ENCODE measurements around the gene PRELP.

PRELP gene

DNA sequence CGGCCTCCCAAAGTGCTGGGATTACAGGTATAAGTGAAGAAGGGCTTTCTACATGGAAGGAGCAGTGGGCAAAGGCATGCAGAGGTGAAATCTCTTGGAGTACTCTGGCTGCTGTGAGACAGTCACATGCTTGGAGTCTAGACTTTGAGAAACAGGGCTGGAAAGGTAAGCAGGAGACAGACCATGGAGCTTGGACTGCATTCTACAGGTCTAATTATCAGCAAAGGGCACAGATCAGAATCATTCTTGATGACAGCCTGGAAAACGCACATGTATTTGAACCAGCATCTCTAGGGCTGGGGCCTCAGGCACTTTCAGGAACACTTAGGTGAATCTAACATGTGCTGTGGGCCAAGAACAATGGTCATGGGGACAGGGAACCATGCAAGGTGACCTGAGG is 7.3 kb upstream of the PRELP start:
- H3K4me1 ChIP-seq (ENCODE audit: control insufficient read depth in 2 of 2, insufficient read depth in 1 of 2, low read depth in 1 of 2, low read length in 2 of 2) = peaks cover 16 to 29% of the 10 kb centered on the region in 2 donors
- no peak overlapping the region for H2BK5ac ChIP-seq (ENCODE audit: low read length)
- peak overlapping the region; percentile 59 for H2AK5ac ChIP-seq (ENCODE audit: low read depth, low read length)
- no peak overlapping the region for H3K9ac ChIP-seq (ENCODE audit: low read depth, low read length, poor library complexity)
- H3K4me2 ChIP-seq (ENCODE audit: insufficient read depth, low read length, poor library complexity, severe bottlenecking) = no peak overlapping the region
- no peak overlapping the region for H4K8ac ChIP-seq (ENCODE audit: low read depth, low read length)
- no peak overlapping the region for H4K91ac ChIP-seq (ENCODE audit: low read depth, low read length, poor library complexity)
- WGBS, 2 donors (ENCODE audit: extremely low coverage in 2 of 2, insufficient read length in 2 of 2, insufficient replicate concordance in 1 of 2) = no CpG with 5 or more reads among the region's 2 CpGs
- no peaks in the 10 kb centered on the region for H3K79me1 ChIP-seq (ENCODE audit: low read depth, low read length)
- H2BK12ac ChIP-seq (ENCODE audit: low read length) = peak overlapping the region; percentile 18
- H3K18ac ChIP-seq (ENCODE audit: low read length) = peak overlapping the region; percentile 57
- H3K4ac ChIP-seq (ENCODE audit: low read length) = no peak overlapping the region
- peaks cover 0 to 33% (median 0%) of the 10 kb centered on the region in 3 experiments for H3K27me3 ChIP-seq (ENCODE audit: control insufficient read depth in 3 of 3, insufficient read depth in 3 of 3, low read depth in 1 of 3, low read length in 3 of 3)
- no peak overlapping the region for H2AFZ ChIP-seq (ENCODE audit: low read length)
- no peaks in the 10 kb centered on the region for H3K9me3 ChIP-seq (replicated peaks in 1 of 2; ENCODE audit: control insufficient read depth in 2 of 2, insufficient read depth in 1 of 2, low read depth in 1 of 2, low read length in 2 of 2)
- H2BK15ac ChIP-seq (ENCODE audit: low read length) = peak overlapping the region; percentile 16
- no peak overlapping the region for H3K23ac ChIP-seq (ENCODE audit: low read depth, low read length, poor library complexity)
- DNase-seq (ENCODE audit: low spot score) = no peak
- no peak overlapping the region for H3K4me3 ChIP-seq (ENCODE audit: low read length in 2 of 2)
- H2BK120ac ChIP-seq (ENCODE audit: low read depth, low read length) = no peak overlapping the region
- H3K27ac ChIP-seq (replicated peaks; ENCODE audit: low read length) = no peak overlapping the region
- no peaks in the 10 kb centered on the region for H3K36me3 ChIP-seq (replicated peaks in 1 of 2; ENCODE audit: control insufficient read depth in 2 of 2, insufficient read depth in 2 of 2, low read length in 2 of 2)
- no peak overlapping the region for H3K14ac ChIP-seq (ENCODE audit: low read length)

DNA sequence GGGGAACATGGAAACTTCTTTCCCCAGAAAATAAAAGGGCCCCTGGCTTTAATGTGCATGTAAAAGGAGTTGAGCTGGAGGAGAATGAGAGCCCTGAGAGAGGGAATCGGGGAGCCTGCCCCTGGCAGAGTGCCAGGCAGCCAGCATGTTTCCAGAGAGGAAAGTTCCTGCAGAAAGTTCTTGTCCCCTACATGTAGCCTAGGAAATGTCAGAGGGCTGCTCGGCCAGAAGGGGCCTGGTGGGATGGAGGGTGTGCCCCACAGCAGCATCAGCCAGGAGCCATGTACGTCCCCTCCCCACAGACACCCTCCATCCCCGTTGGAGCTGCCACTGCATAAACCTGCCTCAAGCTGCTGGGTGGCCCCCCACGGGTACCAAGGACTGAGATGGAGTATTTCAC is 5.4 kb upstream of the PRELP start:
- Histone ChIP-seq H3K9me3 (replicated peaks in 1 of 2; ENCODE audit: control insufficient read depth in 2 of 2, insufficient read depth in 1 of 2, low read depth in 1 of 2, low read length in 2 of 2) (no peaks in the 10 kb centered on the region), H2BK15ac (ENCODE audit: low read length) (peak overlapping the region; percentile 13), H3K79me1 (ENCODE audit: low read depth, low read length) (no peaks in the 10 kb centered on the region), H3K18ac (ENCODE audit: low read length) (peak overlapping the region; percentile 66), H3K36me3 (replicated peaks in 1 of 2; ENCODE audit: control insufficient read depth in 2 of 2, insufficient read depth in 2 of 2, low read length in 2 of 2) (no peaks in the 10 kb centered on the region), H3K14ac (ENCODE audit: low read length) (no peak overlapping the region), H4K8ac (ENCODE audit: low read depth, low read length) (no peak overlapping the region), H2BK120ac (ENCODE audit: low read depth, low read length) (no peak overlapping the region), H2BK12ac (ENCODE audit: low read length) (peak overlapping the region; percentile 49), H2AFZ (ENCODE audit: low read length) (no peak overlapping the region), H2AK5ac (ENCODE audit: low read depth, low read length) (peak overlapping the region; percentile 33), H3K27me3 (ENCODE audit: control insufficient read depth in 3 of 3, insufficient read depth in 3 of 3, low read depth in 1 of 3, low read length in 3 of 3) (peaks cover 0 to 21% (median 0%) of the 10 kb centered on the region in 3 experiments), H3K23ac (ENCODE audit: low read depth, low read length, poor library complexity) (no peak overlapping the region), H3K9ac (ENCODE audit: low read depth, low read length, poor library complexity) (no peak overlapping the region), H3K4ac (ENCODE audit: low read length) (no peak overlapping the region), H3K4me1 (ENCODE audit: control insufficient read depth in 2 of 2, insufficient read depth in 1 of 2, low read depth in 1 of 2, low read length in 2 of 2) (peaks cover 18% of the 10 kb centered on the region in 2 donors), H2BK5ac (ENCODE audit: low read length) (no peak overlapping the region), H3K27ac (replicated peaks; ENCODE audit: low read length) (no peak overlapping the region), H3K4me2 (ENCODE audit: insufficient read depth, low read length, poor library complexity, severe bottlenecking) (no peak overlapping the region), H3K4me3 (ENCODE audit: low read length in 2 of 2) (no peak overlapping the region), H4K91ac (ENCODE audit: low read depth, low read length, poor library complexity) (no peak overlapping the region)
- WGBS, 2 donors (ENCODE audit: extremely low coverage in 2 of 2, insufficient read length in 2 of 2, insufficient replicate concordance in 1 of 2) = no CpG with 5 or more reads among the region's 5 CpGs
- no peak for DNase-seq (ENCODE audit: low spot score)

DNA sequence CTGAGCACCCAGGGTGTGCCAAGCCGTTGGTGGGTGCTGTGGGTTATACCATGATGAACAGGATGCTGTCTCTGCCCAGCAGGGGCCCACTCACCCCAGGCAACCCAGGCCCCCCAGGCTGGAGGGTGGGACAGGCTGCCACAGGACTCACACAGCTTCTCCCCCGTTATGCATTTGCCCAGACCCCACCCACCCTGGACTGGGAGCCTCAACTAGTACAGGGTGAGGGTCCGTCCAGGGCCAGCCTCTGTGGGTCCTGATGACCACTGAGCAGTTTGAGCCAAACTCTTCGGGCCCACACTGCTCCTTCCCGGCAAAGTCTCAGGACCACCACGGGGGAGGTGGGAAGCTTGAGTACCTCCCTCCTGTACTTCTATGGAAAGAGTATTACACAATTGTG is 3.8 kb upstream of the PRELP start:
- peak overlapping the region; percentile 7 for H2AK5ac ChIP-seq (ENCODE audit: low read depth, low read length)
- no peak overlapping the region for H2BK5ac ChIP-seq (ENCODE audit: low read length)
- WGBS, 2 donors (ENCODE audit: extremely low coverage in 2 of 2, insufficient read length in 2 of 2, insufficient replicate concordance in 1 of 2) = no CpG with 5 or more reads among the region's 6 CpGs
- H3K27me3 ChIP-seq (ENCODE audit: control insufficient read depth in 3 of 3, insufficient read depth in 3 of 3, low read depth in 1 of 3, low read length in 3 of 3) = peaks cover 0 to 25% (median 0%) of the 10 kb centered on the region in 3 experiments
- H3K4ac ChIP-seq (ENCODE audit: low read length) = no peak overlapping the region
- no peak overlapping the region for H2BK15ac ChIP-seq (ENCODE audit: low read length)
- H3K36me3 ChIP-seq (replicated peaks in 1 of 2; ENCODE audit: control insufficient read depth in 2 of 2, insufficient read depth in 2 of 2, low read length in 2 of 2) = no peaks in the 10 kb centered on the region
- no peak overlapping the region for H3K18ac ChIP-seq (ENCODE audit: low read length)
- no peak overlapping the region for H2BK120ac ChIP-seq (ENCODE audit: low read depth, low read length)
- H4K91ac ChIP-seq (ENCODE audit: low read depth, low read length, poor library complexity) = no peak overlapping the region
- H3K4me2 ChIP-seq (ENCODE audit: insufficient read depth, low read length, poor library complexity, severe bottlenecking) = no peak overlapping the region
- H4K8ac ChIP-seq (ENCODE audit: low read depth, low read length) = no peak overlapping the region
- H3K14ac ChIP-seq (ENCODE audit: low read length) = no peak overlapping the region
- no peak for DNase-seq (ENCODE audit: low spot score)
- no peak overlapping the region for H3K27ac ChIP-seq (replicated peaks; ENCODE audit: low read length)
- no peak overlapping the region for H3K9ac ChIP-seq (ENCODE audit: low read depth, low read length, poor library complexity)
- no peak overlapping the region for H3K23ac ChIP-seq (ENCODE audit: low read depth, low read length, poor library complexity)
- H3K79me1 ChIP-seq (ENCODE audit: low read depth, low read length) = no peaks in the 10 kb centered on the region
- peaks cover 8 to 13% of the 10 kb centered on the region in 2 donors for H3K4me1 ChIP-seq (ENCODE audit: control insufficient read depth in 2 of 2, insufficient read depth in 1 of 2, low read depth in 1 of 2, low read length in 2 of 2)
- H3K9me3 ChIP-seq (replicated peaks in 1 of 2; ENCODE audit: control insufficient read depth in 2 of 2, insufficient read depth in 1 of 2, low read depth in 1 of 2, low read length in 2 of 2) = no peaks in the 10 kb centered on the region
- no peak overlapping the region for H2AFZ ChIP-seq (ENCODE audit: low read length)
- no peak overlapping the region for H2BK12ac ChIP-seq (ENCODE audit: low read length)
- H3K4me3 ChIP-seq (ENCODE audit: low read length in 2 of 2) = no peak overlapping the region

DNA sequence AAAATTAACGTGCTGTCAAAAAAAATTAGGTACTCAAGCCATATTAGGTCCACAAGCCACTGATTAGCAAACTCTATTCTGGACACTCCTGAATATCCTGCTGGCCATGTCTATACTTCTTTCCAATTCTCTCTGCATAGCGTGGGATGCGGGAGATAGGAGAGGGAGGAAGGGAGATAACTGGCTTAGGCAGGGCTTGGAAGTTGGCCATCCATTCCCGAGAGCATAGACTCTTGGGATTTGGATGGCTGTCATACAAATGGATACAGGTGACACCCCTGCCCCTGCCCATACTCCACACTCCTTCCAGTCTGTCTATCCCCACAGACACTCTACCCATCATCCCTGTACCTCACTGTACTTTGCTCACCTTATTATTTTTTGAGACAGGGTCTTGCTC is 2.3 kb upstream of the PRELP start:
- H3K27me3 ChIP-seq (ENCODE audit: control insufficient read depth in 3 of 3, insufficient read depth in 3 of 3, low read depth in 1 of 3, low read length in 3 of 3) = peaks cover 0 to 40% (median 0%) of the 10 kb centered on the region in 3 experiments
- H3K9me3 ChIP-seq (replicated peaks in 1 of 2; ENCODE audit: control insufficient read depth in 2 of 2, insufficient read depth in 1 of 2, low read depth in 1 of 2, low read length in 2 of 2) = no peaks in the 10 kb centered on the region
- no peak overlapping the region for H2BK120ac ChIP-seq (ENCODE audit: low read depth, low read length)
- no peak overlapping the region for H4K8ac ChIP-seq (ENCODE audit: low read depth, low read length)
- H2BK15ac ChIP-seq (ENCODE audit: low read length) = no peak overlapping the region
- H3K23ac ChIP-seq (ENCODE audit: low read depth, low read length, poor library complexity) = no peak overlapping the region
- whole genome bisulfite sequencing, 2 donors (ENCODE audit: extremely low coverage in 2 of 2, insufficient read length in 2 of 2, insufficient replicate concordance in 1 of 2) = no CpG with 5 or more reads among the region's 4 CpGs
- no peak overlapping the region for H3K4me2 ChIP-seq (ENCODE audit: insufficient read depth, low read length, poor library complexity, severe bottlenecking)
- H4K91ac ChIP-seq (ENCODE audit: low read depth, low read length, poor library complexity) = no peak overlapping the region
- peaks cover 6 to 14% of the 10 kb centered on the region in 2 donors for H3K4me1 ChIP-seq (ENCODE audit: control insufficient read depth in 2 of 2, insufficient read depth in 1 of 2, low read depth in 1 of 2, low read length in 2 of 2)
- no peak overlapping the region for H2AK5ac ChIP-seq (ENCODE audit: low read depth, low read length)
- no peak overlapping the region for H2AFZ ChIP-seq (ENCODE audit: low read length)
- H3K36me3 ChIP-seq (replicated peaks in 1 of 2; ENCODE audit: control insufficient read depth in 2 of 2, insufficient read depth in 2 of 2, low read length in 2 of 2) = no peaks in the 10 kb centered on the region
- H2BK12ac ChIP-seq (ENCODE audit: low read length) = no peak overlapping the region
- H3K9ac ChIP-seq (ENCODE audit: low read depth, low read length, poor library complexity) = no peak overlapping the region
- no peak overlapping the region for H3K18ac ChIP-seq (ENCODE audit: low read length)
- no peak for DNase-seq (ENCODE audit: low spot score)
- H3K79me1 ChIP-seq (ENCODE audit: low read depth, low read length) = no peaks in the 10 kb centered on the region
- no peak overlapping the region for H3K4me3 ChIP-seq (ENCODE audit: low read length in 2 of 2)
- no peak overlapping the region for H2BK5ac ChIP-seq (ENCODE audit: low read length)
- H3K14ac ChIP-seq (ENCODE audit: low read length) = no peak overlapping the region
- H3K4ac ChIP-seq (ENCODE audit: low read length) = no peak overlapping the region
- H3K27ac ChIP-seq (replicated peaks; ENCODE audit: low read length) = no peak overlapping the region

All from neuronal stem cell (in vitro differentiated cells).